COLO829 (cell line): ENCODE results near the gene ADGRG7.
A peak's percentile ranks its signal among the peaks of the same experiment; 100 is the strongest.
"Not testable (repeated sequence)": the region's sequence is repeated elsewhere in the genome, so short reads cannot be mapped to it uniquely, and the experiment has no call there.

Experiments
- DNase-seq: peaks from one replicate; pipeline ENCODE4 v3.0.0; 2012; ENCODE audit warnings: low spot score

The ADGRG7 gene

DNA sequence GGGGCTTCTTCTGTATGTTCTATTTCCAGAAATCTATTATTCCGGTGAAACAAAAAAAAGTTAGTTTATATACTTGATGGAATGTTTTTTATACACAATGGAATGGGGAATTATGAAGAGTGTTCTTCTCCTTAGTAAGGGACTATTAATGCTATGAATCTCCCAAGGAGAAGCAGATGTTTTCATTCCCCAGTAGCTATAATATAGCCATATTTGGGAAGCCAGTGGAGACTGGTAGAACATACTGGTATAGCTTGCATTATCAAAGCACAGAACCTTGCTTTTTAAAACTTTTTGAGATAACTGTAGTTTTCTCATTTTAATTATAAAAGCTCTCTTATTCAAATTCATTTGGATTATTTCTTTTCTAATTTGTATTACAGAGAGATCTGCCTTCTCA, 38.3 kb downstream of the ADGRG7 start:
- no peak for DNase-seq

DNA sequence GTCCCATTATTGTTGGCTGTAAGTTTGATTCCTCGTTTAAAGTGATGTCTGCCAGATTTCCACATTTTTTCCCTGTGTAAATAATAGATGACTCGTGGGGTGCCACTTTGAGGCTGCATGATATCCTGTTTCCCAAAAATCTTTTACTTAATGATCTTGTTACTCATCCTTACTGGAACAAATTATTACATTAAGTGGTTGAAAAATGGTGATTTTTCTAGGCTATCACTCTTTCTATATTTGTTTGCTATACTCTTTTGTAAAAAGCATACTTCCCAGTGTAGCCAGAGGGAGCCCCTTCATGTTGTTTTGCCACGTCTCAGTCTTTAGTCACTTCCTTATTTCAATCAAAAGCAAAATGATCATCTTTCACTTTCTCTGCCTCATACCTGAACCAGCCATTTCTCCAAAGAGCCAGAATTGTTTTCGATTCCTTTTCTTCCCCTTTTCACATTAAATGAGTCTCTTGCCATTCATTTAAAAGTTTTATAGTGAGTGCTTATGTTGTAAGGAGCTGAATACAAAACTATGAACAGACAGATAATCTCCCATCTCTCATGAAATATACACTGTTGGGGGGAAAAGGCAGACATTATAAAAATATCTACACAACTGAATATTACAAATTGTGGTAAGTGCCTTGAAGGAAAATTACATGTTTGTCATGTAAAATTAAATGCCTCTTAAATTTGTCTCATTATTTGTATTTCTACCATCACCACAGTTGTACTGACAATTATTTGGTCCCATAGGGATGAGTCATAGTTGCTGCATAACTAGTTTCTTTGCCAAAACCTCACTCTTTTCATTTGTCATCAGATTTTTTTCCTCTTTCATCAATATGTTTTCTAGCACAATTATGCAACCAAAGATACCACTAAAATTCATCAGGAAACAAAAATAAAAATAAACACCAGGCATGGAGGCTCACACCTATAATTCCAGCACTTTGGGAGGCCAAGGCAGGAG, 41.5 kb downstream of the ADGRG7 start:
- no peak for DNase-seq

DNA sequence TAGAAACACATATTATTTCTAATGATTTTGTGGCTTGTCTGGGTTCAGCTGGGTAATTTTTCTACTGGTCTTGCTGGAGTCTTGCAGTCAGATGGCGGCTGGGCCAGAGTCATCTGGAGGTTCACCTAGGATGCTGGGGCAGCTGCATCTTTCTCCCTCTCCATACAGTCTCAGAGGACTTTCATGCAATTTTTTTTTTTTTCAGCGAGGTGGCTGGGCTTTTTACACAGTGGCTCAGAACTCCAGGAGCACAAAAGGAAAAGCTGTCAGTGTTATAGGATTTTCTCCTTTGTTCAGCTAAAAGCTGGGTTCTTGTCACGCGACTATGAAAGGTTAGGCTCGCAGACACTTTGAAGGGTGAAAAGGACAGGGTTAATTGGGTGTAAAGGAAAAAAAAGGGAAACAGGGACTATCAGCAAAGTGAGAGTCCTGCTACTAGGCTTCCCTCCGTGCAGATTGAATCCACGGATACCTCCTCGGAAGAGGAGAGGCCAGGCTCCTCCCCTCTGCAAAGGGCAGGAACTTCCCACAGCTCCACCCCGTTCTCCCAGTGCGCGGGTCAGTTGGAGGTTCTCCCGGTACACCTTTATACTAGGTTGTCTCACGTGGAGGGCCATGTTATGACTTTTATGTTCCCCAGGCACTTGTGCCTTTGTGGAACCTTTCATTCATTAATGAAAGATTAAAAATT, 44.3 kb downstream of the ADGRG7 start:
- no peak for DNase-seq

DNA sequence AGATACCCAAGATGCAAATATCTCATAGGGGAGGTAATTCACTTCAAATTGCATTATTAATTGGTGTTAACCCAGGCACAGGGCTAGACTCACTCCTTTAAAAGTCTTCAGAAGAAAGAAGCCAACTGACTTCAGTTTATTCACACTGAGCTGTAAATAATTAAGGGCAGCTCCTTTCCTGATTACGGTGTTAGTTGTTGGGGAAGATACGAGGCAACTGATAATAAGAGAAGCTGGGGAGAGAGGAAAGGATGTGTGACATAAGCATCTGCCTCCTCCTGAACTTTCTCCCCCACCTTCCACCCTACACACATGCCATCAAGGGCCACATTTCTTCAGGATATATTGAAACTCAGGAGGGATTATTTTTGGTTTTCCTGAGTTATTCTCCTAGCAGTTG, 47.5 kb downstream of the ADGRG7 start:
- DNase-seq = no peak

DNA sequence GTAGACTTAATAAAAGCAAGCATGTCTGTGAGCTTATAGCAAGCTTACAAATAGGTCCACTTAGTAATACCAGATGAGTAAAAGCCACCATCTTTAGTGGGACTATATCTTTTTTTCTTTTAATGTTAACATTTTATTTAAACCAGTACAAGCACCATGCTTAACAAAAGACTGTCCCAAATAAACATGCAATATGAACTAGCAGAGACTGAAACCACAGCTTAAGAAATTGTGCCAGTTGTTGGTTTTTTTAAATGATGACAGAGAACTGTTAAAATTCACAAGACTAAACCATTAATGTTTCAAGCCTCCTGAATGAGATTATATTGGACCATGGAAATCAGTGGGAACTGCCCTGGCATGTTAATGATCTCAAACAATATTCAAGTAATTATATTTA, 51.9 kb downstream of the ADGRG7 start:
- DNase-seq = not testable (repeated sequence)

DNA sequence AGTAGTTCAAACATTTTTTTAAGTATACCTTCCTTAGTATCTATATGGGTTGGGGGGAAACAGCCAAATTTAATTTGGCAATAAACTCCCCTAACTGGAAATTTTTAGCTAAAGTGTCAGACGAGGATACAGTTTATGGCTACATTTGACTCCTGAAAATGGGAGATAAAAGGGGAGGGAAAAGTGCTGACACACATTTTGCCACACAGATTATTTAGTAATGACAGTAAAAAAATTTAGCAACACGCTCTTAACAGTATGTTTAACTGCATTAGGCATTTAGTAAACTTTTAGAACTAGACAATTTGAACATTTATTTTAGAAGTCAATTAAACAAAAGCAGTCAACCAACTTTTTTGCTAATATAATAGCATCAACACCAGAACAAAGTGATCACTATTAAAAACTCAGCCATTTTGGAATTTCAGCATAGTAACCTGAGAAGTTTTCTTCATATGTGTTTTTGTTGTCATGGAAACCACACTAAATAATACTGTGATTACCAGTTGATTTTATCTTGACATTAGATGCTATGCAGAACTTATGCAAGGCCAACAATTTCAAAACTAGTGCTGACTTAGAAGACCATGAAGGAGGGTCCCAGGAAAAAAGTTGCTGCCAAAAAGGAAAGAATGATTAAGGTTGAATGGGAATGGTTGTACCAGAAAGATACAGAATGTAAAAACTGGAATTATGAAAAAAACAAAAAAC, 52.9 kb downstream of the ADGRG7 start:
- no peak for DNase-seq

DNA sequence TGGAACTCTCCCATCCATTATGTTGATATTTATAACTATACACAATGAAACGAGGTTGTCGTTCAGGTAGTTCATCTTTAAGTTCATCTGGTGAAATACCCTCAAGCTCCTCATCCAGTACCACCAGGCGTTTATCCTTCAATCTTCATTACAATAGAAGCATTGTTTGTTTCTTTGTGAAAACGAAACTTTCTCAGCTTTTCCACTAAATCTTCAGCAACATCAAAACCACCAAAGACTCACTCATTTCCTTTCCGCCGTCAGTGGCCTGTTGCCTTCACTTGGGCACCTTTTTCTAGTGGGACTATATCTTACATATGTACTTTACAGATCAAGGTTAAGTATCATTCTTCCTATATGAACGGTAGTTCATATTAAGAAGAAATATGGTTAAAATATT, 55.8 kb downstream of the ADGRG7 start:
- peak; percentile 32 for DNase-seq

DNA sequence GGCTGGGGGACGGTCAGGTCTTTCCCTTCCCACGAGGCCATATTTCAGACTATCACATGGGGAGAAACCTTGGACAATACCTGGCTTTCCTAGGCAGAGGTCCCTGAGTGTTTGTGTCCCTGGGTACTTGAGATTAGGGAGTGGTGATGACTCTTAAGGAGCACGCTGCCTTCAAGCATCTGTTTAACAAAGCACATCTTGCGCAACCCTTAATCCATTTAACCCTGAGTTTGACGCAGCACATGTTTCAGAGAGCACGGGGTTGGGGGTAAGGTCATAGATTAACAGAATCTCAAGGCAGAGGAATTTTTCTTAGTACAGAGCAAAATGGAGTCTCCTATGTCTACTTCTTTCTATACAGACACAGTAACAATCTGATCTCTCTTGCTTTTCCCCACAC, 57.3 kb downstream of the ADGRG7 start:
- DNase-seq = not testable (repeated sequence)

DNA sequence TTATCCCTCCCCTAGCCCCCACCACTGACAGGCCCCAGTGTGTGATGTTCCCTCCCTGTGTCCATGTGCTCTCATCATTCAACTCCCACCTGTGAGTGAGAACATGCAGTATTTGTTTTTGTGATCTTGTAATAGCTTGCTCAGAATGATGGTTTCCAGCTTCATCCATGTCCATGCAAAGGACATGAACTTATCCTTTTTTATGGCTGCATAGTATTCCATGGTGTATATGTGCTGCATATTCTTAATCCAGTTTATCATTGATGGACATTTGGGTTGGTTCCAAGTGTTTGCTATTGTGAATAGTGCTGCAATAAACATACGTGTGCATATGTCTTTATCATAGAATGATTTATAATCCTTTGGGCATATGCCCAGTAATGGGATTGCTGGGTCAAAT, 57.9 kb downstream of the ADGRG7 start:
- not testable (repeated sequence) for DNase-seq

DNA sequence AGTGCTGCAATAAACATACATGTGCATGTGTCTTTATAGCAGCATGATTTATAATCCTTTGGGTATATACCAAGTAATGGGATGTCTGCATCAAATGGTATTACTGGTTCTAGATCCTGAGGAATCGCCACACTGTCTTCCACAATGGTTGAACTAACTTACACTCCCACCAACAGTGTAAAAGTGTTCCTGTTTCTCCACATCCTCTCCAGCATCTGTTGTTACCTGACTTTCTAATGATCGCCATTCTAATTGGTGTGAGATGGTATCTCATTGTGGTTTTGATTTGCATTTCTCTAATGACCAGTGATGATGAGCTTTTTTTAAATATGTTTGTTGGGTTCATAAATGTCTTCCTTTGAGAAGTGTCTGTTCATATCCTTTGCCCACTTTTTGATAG, 61.6 kb downstream of the ADGRG7 start:
- DNase-seq = not testable (repeated sequence)

DNA sequence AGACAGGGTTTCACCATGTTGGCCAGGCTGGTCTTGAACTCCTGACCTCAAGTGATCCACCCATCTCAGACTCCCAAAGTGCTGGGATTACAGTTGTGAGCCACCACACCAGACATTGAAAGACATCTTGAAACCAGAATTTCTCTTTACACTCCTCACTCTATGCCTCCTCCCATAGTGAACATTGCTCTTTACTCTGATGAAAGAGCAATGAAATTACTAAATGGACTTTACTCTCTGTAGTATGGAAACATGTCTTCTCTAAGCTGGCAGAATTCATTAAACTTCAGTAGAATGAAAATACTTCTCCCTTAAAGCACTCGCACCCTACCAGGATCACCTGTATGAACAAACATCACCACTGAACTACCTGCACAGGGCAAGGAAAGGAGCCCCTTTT, 72.1 kb downstream of the ADGRG7 start:
- no peak for DNase-seq

DNA sequence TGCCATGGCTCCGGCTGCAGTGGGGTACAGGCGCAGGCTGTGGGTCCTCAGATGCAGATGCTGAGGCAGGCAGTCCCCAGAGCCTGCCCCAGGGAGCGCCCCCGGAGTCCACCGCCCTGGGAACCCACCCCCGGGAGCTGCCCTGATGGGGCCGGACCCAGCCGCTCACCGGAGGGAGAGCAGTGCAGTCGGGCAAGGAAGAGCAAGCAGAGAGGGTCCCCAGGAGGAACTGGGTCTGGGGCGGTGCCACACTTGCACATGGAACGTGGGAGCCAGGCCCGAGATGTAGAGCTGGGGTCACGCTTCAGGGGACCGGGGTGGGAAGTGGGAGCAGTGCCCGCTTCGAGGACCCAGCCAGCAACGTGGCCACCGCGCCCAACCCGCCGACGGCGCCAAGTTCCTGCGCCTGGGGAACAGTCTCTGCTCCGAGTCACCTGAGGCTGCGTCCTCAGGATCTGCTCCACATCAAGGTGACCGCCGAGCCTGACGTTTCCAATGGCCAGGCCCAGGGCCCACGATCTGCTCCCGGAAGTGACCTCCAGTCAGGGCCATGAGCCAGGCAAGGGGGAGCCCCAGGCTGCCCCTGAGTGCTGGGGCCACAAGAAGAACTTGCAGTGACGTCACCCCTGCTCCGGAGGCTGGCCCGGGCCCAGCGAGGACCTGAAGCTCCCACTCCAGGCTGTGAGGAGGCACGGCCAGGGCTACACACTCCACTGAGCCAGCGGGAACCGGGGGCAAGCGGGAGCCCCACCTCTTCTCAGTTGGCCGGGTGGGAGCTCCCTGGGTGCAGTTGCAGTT, 72.9 kb downstream of the ADGRG7 start:
- no peak for DNase-seq

DNA sequence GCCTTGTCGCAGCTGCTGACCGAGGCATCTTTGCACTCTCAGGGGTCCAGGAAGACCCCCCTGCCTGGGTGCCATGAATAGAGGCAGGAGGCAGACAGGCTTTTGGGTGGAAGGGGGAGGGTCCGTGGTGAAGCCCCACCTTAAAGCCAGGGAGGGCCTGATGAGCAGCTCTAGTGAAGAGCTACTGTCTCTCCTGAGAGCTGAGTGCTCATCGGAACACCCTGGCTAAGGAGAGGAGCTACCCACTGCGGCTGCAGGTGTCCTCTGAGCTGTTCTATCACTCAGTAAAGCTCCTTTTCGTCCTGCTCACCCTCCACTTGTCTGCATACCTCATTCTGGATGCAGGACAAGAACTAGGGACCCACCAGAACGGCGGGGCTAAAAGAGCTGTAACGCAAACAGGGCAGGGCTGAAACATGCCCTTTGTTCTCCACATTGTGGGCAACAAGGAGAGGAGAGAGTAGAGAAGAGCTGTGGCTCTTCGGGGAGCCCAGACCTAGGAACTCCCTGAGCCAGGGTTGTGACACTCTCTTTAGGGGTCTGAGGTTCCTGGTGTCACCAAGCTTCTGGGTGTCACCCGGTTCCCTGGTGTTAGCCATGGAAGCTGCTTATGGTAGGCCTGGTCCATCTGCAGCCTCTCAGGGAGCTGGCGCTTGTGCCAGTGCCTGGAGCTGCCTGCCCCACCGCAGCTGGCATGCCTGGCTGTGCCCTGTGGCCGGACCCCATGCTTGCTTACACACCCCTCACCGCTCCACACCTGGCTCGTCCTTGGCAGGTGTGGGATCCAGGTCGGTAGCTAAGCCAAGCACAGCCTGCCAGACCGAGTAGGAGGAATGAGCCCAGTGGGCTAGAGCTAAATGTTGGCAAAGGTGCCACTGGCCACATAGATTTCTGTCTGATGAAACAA, 73.7 kb downstream of the ADGRG7 start:
- no peak for DNase-seq

DNA sequence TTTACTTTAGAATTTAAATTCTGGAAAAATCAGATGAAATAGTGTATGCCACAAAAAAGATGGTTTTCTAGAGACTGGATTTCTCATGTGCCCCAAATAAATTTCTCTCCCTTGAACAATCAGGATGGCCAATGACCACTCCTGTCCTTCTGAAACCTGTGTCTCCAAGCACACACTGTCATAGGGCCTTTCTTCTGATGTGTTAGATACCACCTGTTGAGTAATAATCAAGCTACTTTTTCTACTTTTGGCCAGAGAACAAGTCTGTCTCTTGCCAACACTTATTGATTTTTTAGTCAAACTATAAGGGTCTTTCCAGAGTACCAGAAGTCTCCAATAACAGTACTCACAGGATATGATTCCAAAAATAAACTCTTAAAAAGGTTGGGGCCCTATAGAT, 83.8 kb downstream of the ADGRG7 start:
- no peak for DNase-seq

DNA sequence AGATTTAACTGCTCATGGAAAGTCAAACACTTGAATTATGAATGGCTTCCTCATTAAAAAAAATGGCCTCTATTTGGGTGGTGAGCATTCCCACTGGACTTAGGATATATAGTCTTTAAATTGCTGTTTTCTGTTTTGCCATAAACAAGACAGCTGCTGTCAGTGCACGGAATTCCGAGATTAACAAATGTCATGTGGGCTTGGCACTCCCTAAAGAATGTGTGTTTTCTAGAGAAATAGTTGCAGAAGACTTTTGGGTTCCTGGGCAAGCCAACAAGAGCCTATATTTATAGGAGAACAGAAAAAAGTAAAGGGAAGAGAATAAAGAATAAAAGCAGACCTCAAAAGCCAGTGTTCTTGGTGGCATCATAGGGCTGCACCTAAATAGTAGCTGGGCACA, 86.3 kb downstream of the ADGRG7 start:
- no peak for DNase-seq

DNA sequence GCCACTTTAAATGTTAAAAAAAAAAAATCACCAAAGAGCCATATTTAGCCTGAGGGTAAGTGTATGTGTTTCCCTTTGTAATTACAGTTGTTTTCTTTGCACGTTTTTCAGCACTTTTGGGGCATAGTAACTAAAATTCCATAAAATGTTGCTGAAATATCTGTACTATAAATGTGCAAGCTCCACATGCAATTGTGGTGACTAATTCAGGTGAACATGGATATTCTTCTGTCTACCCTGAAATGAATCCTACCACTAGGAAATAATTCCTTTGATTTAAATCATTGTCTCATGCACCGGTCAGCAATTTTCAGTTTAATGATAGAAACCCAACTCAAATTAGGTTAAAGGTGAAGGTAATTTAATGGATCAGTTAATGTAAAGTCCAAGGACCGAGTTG, 86.8 kb downstream of the ADGRG7 start:
- DNase-seq = no peak

DNA sequence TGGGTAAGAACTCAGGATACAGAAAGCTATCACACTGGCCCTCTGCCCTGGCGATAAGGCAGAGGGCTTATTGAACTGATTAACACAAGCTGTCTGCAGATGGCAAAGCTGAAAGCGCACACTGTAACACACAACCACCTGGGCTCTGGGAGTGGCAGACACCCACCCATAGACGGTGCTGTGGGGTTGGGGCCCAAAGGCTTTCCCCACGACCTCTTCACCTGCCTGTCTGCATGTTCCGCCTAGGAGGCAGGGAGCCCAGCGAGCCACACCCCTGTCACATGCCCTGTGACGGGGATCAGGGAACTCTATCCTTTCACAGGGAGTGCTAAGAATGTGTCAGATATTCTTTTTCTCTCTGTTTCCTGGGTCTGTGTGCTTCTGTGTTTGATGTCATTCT, 87.8 kb downstream of the ADGRG7 start:
- no peak for DNase-seq

DNA sequence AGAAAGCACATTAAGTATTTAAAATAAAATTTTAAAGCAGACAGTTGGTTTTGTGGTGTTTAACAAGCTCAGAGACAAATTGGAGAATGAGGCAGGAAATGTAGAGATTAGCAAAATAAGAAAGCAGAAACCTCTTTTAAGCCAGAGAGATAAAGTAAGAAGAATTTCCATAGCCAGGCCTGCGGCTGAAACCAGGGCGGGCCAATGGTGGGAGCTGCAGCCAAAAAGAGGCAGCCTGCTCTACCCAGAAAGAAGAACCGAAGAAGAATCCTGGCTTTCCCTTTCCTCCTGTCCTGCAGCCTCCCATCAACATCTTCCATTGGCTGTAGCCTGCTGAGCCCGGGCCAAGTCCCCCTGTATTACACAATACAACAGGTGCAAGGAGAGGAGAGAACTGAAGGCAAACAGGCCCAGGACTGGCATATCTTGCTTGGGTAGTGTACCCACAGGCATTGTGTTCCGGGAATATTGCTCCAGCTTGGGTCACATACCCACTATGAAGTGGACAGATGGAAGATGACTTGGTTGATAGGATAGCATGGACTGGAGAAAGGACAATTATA, 88.4 kb downstream of the ADGRG7 start:
- DNase-seq = no peak

DNA sequence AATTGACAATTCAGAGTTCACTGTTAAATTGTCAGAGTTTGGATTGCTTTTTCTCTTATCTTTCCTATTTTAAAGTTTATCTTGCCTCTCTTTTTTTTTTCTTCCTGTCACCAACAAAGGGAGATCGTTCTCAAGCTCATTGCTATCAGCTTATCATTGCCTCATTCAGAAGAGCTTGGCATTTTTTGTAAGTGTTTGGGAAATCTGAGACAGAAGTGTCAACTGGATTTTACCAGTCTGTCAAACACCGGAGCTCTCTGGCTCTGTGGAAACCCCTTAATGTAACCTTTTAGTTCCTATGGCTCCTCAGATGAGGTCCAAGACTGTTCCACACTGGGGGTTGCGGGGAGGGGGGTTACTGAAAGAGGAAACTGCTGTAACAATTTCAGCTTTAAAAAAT, 89.3 kb downstream of the ADGRG7 start:
- DNase-seq = no peak

DNA sequence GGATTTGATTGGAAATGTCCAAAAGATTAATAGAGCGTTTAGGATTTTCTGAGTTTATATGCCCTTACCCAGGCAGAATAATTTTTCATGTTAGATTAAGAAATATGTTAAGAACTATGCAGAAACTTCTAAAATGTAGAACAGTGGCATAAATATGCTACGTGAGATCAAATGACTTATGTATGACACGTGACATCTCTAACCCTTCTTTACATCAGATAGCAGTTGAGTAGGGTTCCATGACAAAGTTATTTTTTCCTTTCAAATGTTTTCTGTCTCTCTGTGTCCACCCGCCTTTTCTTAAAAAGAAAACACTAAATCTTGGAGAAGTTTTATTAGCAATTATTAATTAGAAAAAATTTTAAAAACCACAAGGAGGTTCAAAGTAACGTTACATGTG, 91.3 kb downstream of the ADGRG7 start:
- no peak for DNase-seq
